IMR-90 (cell line): ENCODE data around the gene PPL. TPM values are rescaled to one million over a fixed set of nuclear protein-coding genes. Genes with fewer than 3 reads are reported as not detected.

Experiments used
- ATAC-seq: fragments of 200-7000 bp; cut with Tn5 transposase; 2 replicates; pipeline ENCODE4 v1.9.1; 2020; ENCODE audit warnings: low read depth, mild to moderate bottlenecking, moderate library complexity
- BruUV-seq: library from RNA; stranded (reverse); fragments of 400-500 nt; replicated peaks from 2 replicates; lab custom pipeline; 2021; lab: Mats Ljungman, UMichigan
- CTCF ChIA-PET: fragments of 300-600 bp; formaldehyde crosslinking; extraction: SDS; loops from one replicate; lab custom pipeline; 2021; ENCODE audit warnings: antibody characterized with exemption; lab: Yijun Ruan, JAX
- POLR2A ChIA-PET: fragments of 300-600 bp; sonication (Branson Sonifier 250); formaldehyde crosslinking; loops from one replicate; lab custom pipeline; 2022; ENCODE audit warnings: antibody characterized with exemption; ENCODE audit not compliant: unreplicated experiment; lab: Charles Lee
- DNase-seq: peaks from one replicate; pipeline ENCODE4 v3.0.0; 2013
- H2AFZ ChIP-seq: replicated peaks from 2 replicates; pipeline ENCODE3; 2013; ENCODE audit warnings: low read length, mild to moderate bottlenecking; ENCODE audit not compliant: poor library complexity
- H2AK5ac ChIP-seq: 2 replicates; pipeline ENCODE4 v1.6.1; 2013; ENCODE audit warnings: low read depth, low read length, inconsistent platforms
- H2AK9ac ChIP-seq: replicated peaks from 2 replicates; pipeline ENCODE3; 2013; ENCODE audit warnings: mild to moderate bottlenecking, low read depth, low read length, moderate library complexity; ENCODE audit not compliant: poor library complexity
- H2BK120ac ChIP-seq: 2 replicates; pipeline ENCODE4 v1.6.1; 2013; ENCODE audit warnings: low read depth, low read length, inconsistent platforms
- H2BK15ac ChIP-seq: 3 replicates; pipeline ENCODE4 v1.6.1; 2013; ENCODE audit warnings: low read depth, low read length, inconsistent platforms
- H2BK20ac ChIP-seq: 2 replicates; pipeline ENCODE4 v1.6.1; 2013; ENCODE audit warnings: low read depth, mild to moderate bottlenecking, inconsistent platforms, low read length, moderate library complexity
- H2BK5ac ChIP-seq: 2 replicates; pipeline ENCODE4 v1.6.1; 2013; ENCODE audit warnings: mild to moderate bottlenecking, low read depth, low read length, inconsistent platforms; ENCODE audit not compliant: poor library complexity, severe bottlenecking
- H3K14ac ChIP-seq: replicated peaks from 2 replicates; pipeline ENCODE4 v1.6.1; 2013; ENCODE audit warnings: low read depth, low read length, inconsistent platforms
- H3K18ac ChIP-seq: 2 replicates; pipeline ENCODE4 v1.6.1; 2013; ENCODE audit warnings: low read depth, low read length, control low read depth
- H3K23ac ChIP-seq: 2 replicates; pipeline ENCODE4 v1.6.1; 2013; ENCODE audit warnings: low read depth, low read length, inconsistent platforms
- H3K27ac ChIP-seq: 2 replicates; pipeline ENCODE4 v1.5.1; 2013; ENCODE audit warnings: mild to moderate bottlenecking, control low read depth, low read length; ENCODE audit not compliant: insufficient read depth
- H3K27me3 ChIP-seq: 2 replicates; pipeline ENCODE4 v1.6.1; 2013; ENCODE audit warnings: low read length; ENCODE audit not compliant: control insufficient read depth, insufficient read depth
- H3K36me3 ChIP-seq: 2 replicates; pipeline ENCODE4 v1.6.1; 2013; ENCODE audit warnings: low read length, mixed read lengths; ENCODE audit not compliant: control insufficient read depth, insufficient read depth
- H3K4ac ChIP-seq: 2 replicates; pipeline ENCODE4 v1.6.1; 2013; ENCODE audit warnings: low read depth, low read length, inconsistent platforms
- H3K4me1 ChIP-seq: 2 replicates; pipeline ENCODE4 v1.6.1; 2013; ENCODE audit warnings: low read length, mixed read lengths; ENCODE audit not compliant: control insufficient read depth, insufficient read depth
- H3K4me2 ChIP-seq: 2 replicates; pipeline ENCODE4 v1.6.1; 2013; ENCODE audit warnings: low read depth, mild to moderate bottlenecking, control low read depth, low read length, moderate library complexity
- H3K4me3 ChIP-seq: 2 replicates; pipeline ENCODE4 v1.5.1; 2013; ENCODE audit warnings: low read depth, mild to moderate bottlenecking, control low read depth, low read length, moderate library complexity; ENCODE audit not compliant: insufficient read depth
- H3K56ac ChIP-seq: 2 replicates; pipeline ENCODE4 v1.6.1; 2013; ENCODE audit warnings: low read length, inconsistent platforms; ENCODE audit not compliant: insufficient read depth; ENCODE audit errors: extremely low read depth
- H3K79me1 ChIP-seq, 2 experiments: 2 replicates each; pipeline ENCODE4 v1.6.1; 2013; ENCODE audit warnings: low read length in 2 of 2, inconsistent platforms in 1 of 2, low read depth in 1 of 2
- H3K9ac ChIP-seq: 2 replicates; pipeline ENCODE4 v1.6.1; 2013; ENCODE audit warnings: low read depth, low read length, control low read depth
- H3K9me1 ChIP-seq: 2 replicates; pipeline ENCODE4 v1.6.1; 2013; ENCODE audit warnings: low read length, inconsistent platforms; ENCODE audit not compliant: insufficient read depth
- H3K9me3 ChIP-seq: 2 replicates; pipeline ENCODE4 v1.6.1; 2013; ENCODE audit warnings: low read length; ENCODE audit not compliant: control insufficient read depth, insufficient read depth
- H4K20me1 ChIP-seq: 2 replicates; pipeline ENCODE4 v1.6.1; 2013; ENCODE audit warnings: low read length, inconsistent platforms; ENCODE audit not compliant: insufficient read depth
- H4K5ac ChIP-seq: 2 replicates; pipeline ENCODE4 v1.6.1; 2013; ENCODE audit warnings: mild to moderate bottlenecking, low read depth, low read length, control low read depth
- H4K8ac ChIP-seq, 2 experiments: 2 replicates each; pipeline ENCODE4 v1.6.1; 2013; ENCODE audit warnings: low read depth in 2 of 2, low read length in 2 of 2, control low read depth in 1 of 2, inconsistent platforms in 1 of 2
- H4K91ac ChIP-seq: 2 replicates; pipeline ENCODE4 v1.6.1; 2013; ENCODE audit warnings: low read depth, low read length, inconsistent platforms; ENCODE audit not compliant: insufficient read depth
- CHD1 ChIP-seq: IDR thresholded peaks from 2 replicates; pipeline ENCODE4 v1.6.1; 2012; ENCODE audit warnings: low read depth, low read length, improper control_type of control experiment
- CTCF ChIP-seq: conservative IDR thresholded peaks from 2 replicates; pipeline ENCODE4 v1.5.1; 2012; ENCODE audit warnings: mild to moderate bottlenecking, low read depth, low read length, improper control_type of control experiment
- WGBS, 2 experiments: methylation state at CpG; one replicate each; pipeline versions ENCODE4 v1.1.5 to v1.1.7; 2013; ENCODE audit warnings: missing lambda C conversion rate in 2 of 2; ENCODE audit not compliant: insufficient read length in 1 of 2; ENCODE audit errors: extremely low coverage in 2 of 2; 5-methylcytosine and 5-hydroxymethylcytosine counted together
- dilution Hi-C: fragments of 300-500 bp; cut with HindIII; formaldehyde crosslinking; loops from one replicate; pipeline ENCODE4 v1.14.3; 2018; ENCODE audit warnings: low sequenced_read_pairs; ENCODE audit not compliant: unreplicated experiment
- in situ Hi-C: fragments of 300-500 bp; cut with MboI; formaldehyde crosslinking; loops from 3 replicates; pipeline ENCODE4 v1.14.3; 2019; ENCODE audit warnings: low sequenced_read_pairs, inconsistent platforms, mixed read lengths
- intact Hi-C: fragments of 100-400 bp; cut with micrococcal nuclease; formaldehyde crosslinking; loops from 2 replicates; pipeline ENCODE4 v1.10.0; 2022
- polyA plus RNA-seq, 3 experiments: library from polyadenylated mRNA; depleted of rRNA; stranded (reverse); fragments of >200 nt; gene quantifications; 2 replicates each; pipeline ENCODE4 v1.2.3, GENCODE V29; 2012; ENCODE audit warnings: low replicate concordance in 1 of 3
- total RNA-seq: library from RNA; depleted of rRNA; stranded (reverse); fragments of >200 nt; gene quantifications from 2 replicates; pipeline ENCODE4 v1.2.3, GENCODE V29; 2012

The PPL gene
- total and polyA plus RNA-seq, 2 of the 4 experiments (the other 2 are of a cell fraction): 0.34 to 0.36 TPM

GRCh38 chr16:4936181-4936990 is 562 bp downstream of the PPL start:
- no peak for TF ChIP-seq CHD1
- TF ChIP-seq CTCF: peak; percentile 21; the same call in 1 of the 2 replicates
- no peak overlapping the region for H2BK15ac ChIP-seq
- H3K23ac ChIP-seq: no peak overlapping the region; the same call in 1 of the 2 replicates
- H3K79me1 ChIP-seq: no peaks in the 10 kb centered on the region
- no peaks in the 10 kb centered on the region for H4K20me1 ChIP-seq
- CTCF ChIA-PET: interaction anchor here (1.2 kb wide), 1 partner anchor 19 kb away, joined by 3 read pairs; no protein-coding TSS in a partner anchor
- no peak overlapping the region for H4K8ac ChIP-seq
- no TSS peak for BruUV-seq
- H3K9me1 ChIP-seq: no peaks in the 10 kb centered on the region
- H2AK5ac ChIP-seq: no peak overlapping the region
- H3K9ac ChIP-seq: no peak overlapping the region
- dilution Hi-C loops (no loop called here), in situ Hi-C loops (no loop called here), intact Hi-C loops (no loop called here)
- no peaks in the 10 kb centered on the region for H3K9me3 ChIP-seq
- no peaks in the 10 kb centered on the region for H3K36me3 ChIP-seq
- H3K4me3 ChIP-seq: peak overlapping the region; percentile 38
- H4K91ac ChIP-seq: no peak overlapping the region
- no peak overlapping the region for H2BK20ac ChIP-seq
- H3K4me2 ChIP-seq: peak overlapping the region; percentile 73
- H3K14ac ChIP-seq: no peak overlapping the region
- H2BK5ac ChIP-seq: no peak overlapping the region
- H2AK9ac ChIP-seq: peak overlapping the region; percentile 15
- WGBS, 2 experiments: 2% methylated on average over 16 of the region's 64 CpGs; no CpG with 5 or more reads in 1 of the 2 experiments
- peak overlapping the region; percentile 81 for H2AFZ ChIP-seq
- peaks cover 48% of the 10 kb centered on the region for H3K27me3 ChIP-seq
- H3K56ac ChIP-seq: no peak overlapping the region
- H3K18ac ChIP-seq: no peak overlapping the region
- no peak overlapping the region for H3K4ac ChIP-seq
- no peak overlapping the region for H2BK120ac ChIP-seq
- DNase-seq (no peak), ATAC-seq (peak; percentile 16; the same call in 1 of the 2 replicates)
- H3K4me1 ChIP-seq: peaks cover 3% of the 10 kb centered on the region; the same call in 1 of the 2 replicates
- no peak overlapping the region for H3K27ac ChIP-seq
- H4K5ac ChIP-seq: no peak overlapping the region
- POLR2A ChIA-PET: no interaction called here
